CD4-positive, alpha-beta T cell treated with Interleukin-10 for 1 hour (primary cell): Measurements from ENCODE around the gene ADD3.

Experiments
- DNase-seq: peaks from one replicate; pipeline ENCODE4 v3.0.0-alpha.2; 2020

Gene ADD3

GRCh38 chr10:110160522-110160921 lies 152.7 kb downstream of the ADD3 start:
- no peak for DNase-seq

- DNase-seq: no peak
Observed at GRCh38 chr10:110162741-110163145, 155.0 kb downstream of the ADD3 start.

DNA sequence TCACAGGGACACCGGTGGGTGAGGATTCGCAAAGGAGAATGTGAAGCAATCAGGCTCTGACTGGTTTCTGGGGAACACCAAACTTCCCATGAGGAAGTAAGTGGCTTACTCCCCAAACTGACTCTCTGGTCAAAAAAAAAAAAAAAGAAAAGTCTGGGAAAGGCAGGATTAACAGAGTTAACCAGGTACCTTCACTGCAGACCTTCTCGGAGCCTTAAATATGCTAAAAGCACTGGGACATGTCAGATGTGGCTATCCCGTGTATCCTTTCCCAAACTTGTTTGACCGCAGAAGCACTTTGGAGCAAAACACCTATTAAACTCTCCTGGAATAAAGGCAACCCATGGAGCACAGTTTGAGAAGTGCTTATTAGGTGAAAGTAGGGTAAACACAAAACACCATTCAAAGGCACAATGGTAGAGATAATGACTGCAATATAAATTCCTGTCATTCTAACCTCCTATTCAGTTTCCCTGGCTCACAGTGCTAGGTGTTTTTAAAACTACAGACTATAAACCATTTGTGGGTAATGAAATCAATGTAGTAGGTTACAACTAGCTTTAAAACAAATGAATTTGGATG lies 155.5 kb downstream of the ADD3 start:
- no peak for DNase-seq

DNA sequence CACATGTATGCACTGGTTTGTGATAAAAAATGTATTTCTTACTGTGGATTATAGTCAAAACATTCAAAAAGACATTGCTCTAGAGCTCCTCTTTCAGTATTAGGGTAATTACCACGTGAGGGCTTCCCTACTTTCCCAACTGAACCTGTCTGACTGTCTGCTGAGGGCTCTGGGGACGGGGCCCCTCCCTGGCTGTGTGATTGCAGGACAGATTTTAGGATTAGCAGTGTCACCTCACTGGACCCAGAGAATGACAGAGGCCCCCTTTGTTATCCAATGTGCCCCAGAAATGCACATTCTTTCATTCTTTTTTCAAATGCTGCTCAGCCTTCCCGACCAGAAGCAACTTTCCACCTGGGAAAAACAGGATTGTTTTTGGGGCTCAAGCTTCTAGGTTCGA lies 156.1 kb downstream of the ADD3 start:
- no peak for DNase-seq

DNA sequence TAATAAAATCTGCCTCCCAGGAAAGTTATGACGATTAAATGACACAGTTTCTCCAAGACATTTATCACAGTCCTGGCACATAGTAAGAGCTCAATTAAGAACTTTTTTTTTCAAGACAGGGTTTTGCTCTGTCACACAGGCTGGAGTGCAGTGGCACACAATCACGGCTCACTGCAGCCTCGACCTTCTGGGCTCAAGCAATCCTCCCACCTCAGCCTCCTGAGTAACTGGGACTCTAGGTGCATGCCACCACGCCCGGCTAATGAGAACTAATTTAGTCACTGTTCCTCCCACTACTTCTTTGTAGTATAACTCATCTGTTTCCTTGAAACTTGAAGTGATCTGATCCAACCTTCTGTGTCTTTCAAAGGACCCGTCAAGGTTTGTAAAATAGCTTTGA lies 157.5 kb downstream of the ADD3 start:
- no peak for DNase-seq

GRCh38 chr10:110167149-110167548 lies 159.4 kb downstream of the ADD3 start:
- no peak for DNase-seq

- DNase-seq: no peak
Observed at GRCh38 chr10:110168601-110169481, 161.1 kb downstream of the ADD3 start.

GRCh38 chr10:110169586-110169985 lies 161.8 kb downstream of the ADD3 start:
- DNase-seq: no peak

DNA sequence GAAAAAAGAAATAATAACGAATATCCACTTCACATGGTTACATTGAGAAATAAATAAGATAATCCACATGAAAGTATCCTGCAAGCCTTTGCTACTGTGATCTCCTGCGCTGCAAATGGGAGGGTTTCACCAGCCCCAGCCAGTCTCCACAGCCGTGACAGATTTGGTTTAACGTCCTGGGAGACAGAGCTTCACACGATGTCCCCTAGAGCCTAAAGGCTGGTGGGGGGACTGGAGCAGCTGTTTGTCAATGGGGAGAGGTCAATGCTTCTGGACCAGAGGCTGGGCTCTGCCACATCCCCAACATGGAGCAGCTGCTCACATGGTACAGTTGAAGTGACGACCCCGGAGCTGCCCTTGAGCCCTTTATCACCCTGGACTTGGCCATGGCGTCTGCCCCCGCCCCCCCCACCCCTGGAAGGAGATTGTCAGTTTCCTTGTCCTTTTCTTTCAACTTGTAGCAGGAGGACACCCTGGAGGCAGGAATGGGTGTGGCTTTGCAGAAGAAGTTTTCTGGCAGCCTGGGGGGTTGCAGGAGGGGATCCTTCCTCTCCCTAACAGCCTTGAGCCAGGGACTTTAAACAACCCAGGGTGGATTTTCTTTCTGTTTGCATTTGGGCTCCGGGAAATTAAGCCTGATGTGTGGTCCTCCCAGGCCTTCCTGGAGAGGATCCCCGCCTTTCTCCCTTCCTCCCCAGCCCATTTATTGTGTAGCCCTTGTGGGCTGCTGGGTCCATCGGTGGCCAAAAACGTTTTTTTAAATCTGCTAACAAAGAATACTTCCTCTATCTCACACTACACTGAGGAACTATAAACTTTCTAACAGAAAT lies 162.6 kb downstream of the ADD3 start:
- no peak for DNase-seq

DNA sequence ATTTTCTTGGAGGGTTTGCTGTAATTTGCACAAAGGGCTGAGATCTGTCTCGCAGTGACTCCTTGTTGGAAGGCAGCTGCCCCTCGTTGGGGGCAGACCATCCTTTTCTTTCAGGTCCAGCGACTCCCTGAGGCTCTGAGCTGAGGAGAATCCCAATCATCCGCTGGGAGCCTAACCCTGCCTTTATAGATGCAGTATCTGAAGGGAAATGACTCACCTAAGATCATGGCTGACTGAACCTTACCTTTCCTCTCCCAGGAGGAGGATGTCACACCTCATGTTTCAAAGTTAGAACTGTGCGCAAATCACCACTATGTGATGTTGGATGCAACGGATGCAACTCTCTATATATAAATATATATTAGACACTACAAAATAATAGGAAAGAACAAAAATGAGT lies 163.2 kb downstream of the ADD3 start:
- no peak for DNase-seq

DNA sequence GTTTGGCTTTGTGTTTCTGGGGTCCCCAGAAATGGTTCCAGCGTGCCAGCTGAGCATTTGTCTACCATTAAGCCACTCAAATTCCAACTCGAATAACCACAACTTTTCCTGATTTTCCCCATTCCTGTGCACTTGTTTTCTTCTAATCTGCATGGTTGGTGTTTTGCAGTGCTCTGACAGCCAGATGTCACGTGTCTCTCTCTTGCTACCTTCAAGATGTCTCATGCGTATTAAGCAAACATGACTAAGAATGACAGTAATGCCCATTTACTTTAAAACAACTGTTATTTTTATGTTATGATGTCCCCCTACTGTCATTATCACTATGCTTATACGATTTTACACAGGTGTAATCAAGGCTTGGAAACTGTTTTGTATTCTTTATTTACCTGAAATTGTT lies 164.4 kb downstream of the ADD3 start:
- DNase-seq: no peak

- DNase-seq: no peak
Observed at GRCh38 chr10:110174201-110174600, 166.4 kb downstream of the ADD3 start.

DNA sequence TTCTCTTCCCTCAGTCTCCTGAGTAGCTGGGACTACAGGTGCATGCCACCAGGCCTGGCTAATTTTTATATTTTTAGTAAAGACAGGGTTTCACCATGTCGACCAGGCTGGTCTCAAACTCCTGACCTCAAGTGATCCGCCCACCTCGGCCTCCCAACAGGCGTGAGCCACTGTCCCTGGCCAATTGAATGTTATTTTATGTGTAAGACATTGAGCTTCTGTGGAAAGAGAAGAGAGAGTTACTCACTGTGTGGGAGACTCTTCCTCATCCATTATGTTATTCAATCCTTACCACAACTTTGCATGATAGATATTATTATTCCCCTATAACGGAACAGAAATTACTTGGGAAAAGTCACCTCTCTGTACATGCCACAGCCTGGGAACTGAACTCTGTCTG lies 167.0 kb downstream of the ADD3 start:
- DNase-seq: no peak

DNA sequence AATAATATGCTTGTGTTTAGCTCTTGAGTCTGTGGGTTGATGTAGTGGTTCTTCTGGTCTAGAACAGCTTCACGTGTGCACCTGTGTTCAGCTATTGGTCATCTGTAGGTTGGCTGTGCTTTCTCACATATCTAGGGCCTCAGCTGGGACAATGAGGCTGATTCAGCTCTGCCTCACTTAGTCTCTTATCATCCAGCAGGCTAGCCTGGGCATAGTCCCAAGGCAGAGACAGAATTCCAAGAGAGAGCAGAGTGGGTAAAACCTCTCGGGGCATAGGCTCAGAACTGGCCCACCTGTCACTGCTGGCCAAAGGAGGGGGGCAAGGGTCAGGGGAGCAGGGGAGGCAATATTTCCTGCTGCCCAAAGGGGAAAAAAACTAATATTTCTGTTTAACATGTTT lies 167.6 kb downstream of the ADD3 start:
- DNase-seq: no peak

- no peak for DNase-seq
Observed at GRCh38 chr10:110176141-110177030, 168.6 kb downstream of the ADD3 start.

- DNase-seq: no peak
Observed at GRCh38 chr10:110179220-110179619, 171.4 kb downstream of the ADD3 start.

GRCh38 chr10:110181451-110181850 lies 173.7 kb downstream of the ADD3 start:
- no peak for DNase-seq

- DNase-seq: no peak
Observed at GRCh38 chr10:110181911-110182310, 174.1 kb downstream of the ADD3 start.

- DNase-seq: no peak
Observed at GRCh38 chr10:110184398-110184797, 176.6 kb downstream of the ADD3 start.
